ENCODE results near the gene DMPK. TPM values are rescaled to one million over a fixed set of nuclear protein-coding genes. Genes with fewer than 3 reads are reported as not detected.
"Not testable (repeated sequence)": the region's sequence is repeated elsewhere in the genome, so short reads cannot be mapped to it uniquely, and the experiment has no call there.

The DMPK gene
- total RNA-seq, 1 donor from 2014 or later = 16.9 TPM

DNA sequence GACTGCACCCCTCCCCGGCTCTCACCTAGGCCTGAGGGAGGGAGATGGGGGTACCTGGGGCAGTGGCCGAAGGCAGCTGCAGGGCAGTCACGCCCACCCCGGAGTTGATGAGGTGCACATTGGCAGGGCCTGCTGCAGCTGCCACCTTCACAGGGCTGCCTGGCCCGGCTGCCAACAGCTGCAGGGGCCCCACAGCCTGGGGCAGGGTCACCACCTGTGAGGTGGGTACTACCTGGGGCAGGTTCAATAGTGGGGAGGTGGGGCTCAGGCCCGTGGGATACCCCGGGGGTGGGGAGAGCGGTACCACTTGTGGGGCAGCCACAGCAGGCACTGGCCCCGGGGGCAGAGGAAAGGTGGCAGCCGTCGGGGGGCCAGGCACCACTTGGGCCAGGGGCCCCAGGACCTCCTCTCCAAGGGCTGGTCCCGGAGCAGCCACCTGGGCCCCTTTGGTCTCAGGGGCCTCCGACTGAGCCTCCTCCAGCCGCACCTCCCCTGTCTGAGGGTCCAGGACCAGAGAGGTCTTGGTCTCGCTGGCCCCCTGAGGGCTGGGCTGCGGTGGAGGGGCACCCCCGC, 15.9 kb downstream of the DMPK start:
- H3K4me3 Mint-ChIP-seq = no peak overlapping the region
- no peak for DNase-seq
- H3K27ac Mint-ChIP-seq = no peak overlapping the region
- peaks cover 20% of the 10 kb centered on the region for H3K27me3 Mint-ChIP-seq
- intact Hi-C loops (cut with micrococcal nuclease) = no loop called here
- H3K4me1 Mint-ChIP-seq = peaks cover 12% of the 10 kb centered on the region
- H3K36me3 Mint-ChIP-seq (ENCODE audit: low read depth) = no peaks in the 10 kb centered on the region
- no peaks in the 10 kb centered on the region for H3K9me3 Mint-ChIP-seq

DNA sequence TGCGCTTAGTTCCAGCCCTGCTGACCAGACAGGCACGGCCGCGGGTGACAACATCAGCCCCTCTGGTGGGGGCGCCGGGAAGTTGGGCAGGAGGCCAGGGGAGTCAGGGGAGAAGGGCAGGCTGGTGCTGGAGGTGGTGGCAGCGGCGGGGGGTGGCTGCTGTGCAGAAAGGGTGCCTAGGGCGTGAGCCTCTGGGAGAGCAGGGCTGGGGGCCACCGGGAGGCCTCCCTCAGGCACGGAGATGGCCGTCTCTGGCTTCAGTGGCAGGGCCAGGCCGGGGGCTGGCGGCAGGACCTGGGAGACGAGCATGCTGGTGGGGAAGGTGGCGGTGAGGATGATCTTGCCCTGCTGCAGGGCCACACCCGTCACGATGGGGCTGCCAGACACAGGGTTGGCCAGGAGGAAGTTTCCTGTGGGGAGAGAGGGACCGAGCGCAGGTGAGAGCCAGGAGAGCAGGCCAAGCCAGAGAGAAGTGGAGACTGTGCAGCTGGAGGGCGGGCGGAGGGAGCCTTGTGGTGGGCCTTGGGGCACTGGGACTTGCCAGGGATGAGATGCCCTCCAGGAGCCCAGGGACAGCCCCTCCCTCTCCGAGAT, 16.5 kb downstream of the DMPK start:
- H3K4me3 Mint-ChIP-seq = peak overlapping the region; percentile 44
- no peak for DNase-seq
- H3K27ac Mint-ChIP-seq = no peak overlapping the region
- peaks cover 8% of the 10 kb centered on the region for H3K4me1 Mint-ChIP-seq
- peaks cover 16% of the 10 kb centered on the region for H3K27me3 Mint-ChIP-seq
- intact Hi-C loops (cut with micrococcal nuclease) = no loop called here
- no peaks in the 10 kb centered on the region for H3K36me3 Mint-ChIP-seq (ENCODE audit: low read depth)
- H3K9me3 Mint-ChIP-seq = no peaks in the 10 kb centered on the region

DNA sequence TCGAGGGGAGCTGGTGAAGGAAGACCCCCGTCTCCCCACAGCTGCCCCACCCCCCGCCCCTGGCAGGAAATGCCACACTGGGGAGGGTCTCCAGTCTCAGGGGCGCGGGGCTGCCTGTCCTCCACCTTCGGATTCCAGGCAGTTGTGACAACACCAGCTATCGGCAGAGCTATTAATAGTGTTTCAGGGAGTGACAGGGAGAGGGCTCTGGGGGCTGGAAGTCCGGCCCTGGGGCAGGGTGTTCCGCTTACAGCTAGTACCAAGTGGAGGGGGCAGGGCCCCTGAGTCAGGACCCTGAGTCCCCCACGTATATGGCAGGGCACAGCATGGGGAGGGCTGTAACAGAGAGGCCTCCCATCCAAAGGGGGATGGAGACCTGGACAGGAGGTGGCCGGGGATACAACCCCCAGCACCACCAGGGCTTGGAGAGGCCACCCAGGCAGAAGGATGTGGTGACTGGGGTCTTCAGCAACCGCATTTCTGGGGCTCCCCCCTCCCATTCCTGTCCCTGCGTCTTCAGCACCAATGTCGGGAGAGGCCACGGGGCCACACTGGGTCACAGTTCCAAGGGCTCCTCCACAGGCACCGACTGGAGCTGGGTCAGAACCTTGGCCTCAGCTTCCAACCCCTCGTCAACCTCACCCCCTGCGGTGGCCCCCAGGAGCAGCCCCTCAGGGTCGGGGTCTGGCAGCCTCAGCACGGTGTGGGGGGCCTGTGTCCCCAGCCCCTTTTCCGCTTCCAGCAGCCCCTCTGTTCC, 17.2 kb downstream of the DMPK start:
- peaks cover 6% of the 10 kb centered on the region for H3K4me1 Mint-ChIP-seq
- no peak for DNase-seq
- intact Hi-C loops (cut with micrococcal nuclease) = no loop called here
- no peaks in the 10 kb centered on the region for H3K9me3 Mint-ChIP-seq
- no peaks in the 10 kb centered on the region for H3K36me3 Mint-ChIP-seq (ENCODE audit: low read depth)
- peaks cover 14% of the 10 kb centered on the region for H3K27me3 Mint-ChIP-seq
- no peak overlapping the region for H3K27ac Mint-ChIP-seq
- no peak overlapping the region for H3K4me3 Mint-ChIP-seq

DNA sequence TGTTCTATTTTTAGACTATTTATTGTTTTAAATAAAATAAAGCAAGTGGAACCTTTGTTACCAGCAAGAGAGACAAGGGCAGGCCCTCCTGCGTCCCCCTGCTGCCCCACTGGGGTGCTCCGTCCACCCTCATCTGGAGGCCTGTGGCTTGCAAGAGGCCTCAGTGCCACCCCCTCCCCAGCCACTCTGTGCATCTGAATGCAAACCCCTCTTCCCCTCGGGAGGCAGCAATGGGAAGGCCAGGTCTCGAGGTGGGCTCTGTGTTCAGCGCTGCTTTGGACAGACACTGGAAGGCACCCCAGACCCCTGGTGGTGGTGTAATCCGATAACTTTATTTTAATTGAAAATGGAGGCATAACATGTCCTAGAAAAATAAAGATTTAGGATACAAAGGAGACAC, 17.8 kb downstream of the DMPK start:
- intact Hi-C loops (cut with micrococcal nuclease) = no loop called here
- Mint-ChIP-seq H3K27ac (no peak overlapping the region), H3K36me3 (ENCODE audit: low read depth) (no peaks in the 10 kb centered on the region), H3K9me3 (no peaks in the 10 kb centered on the region), H3K4me1 (peaks cover 3% of the 10 kb centered on the region), H3K27me3 (peaks cover 14% of the 10 kb centered on the region), H3K4me3 (no peak overlapping the region)
- DNase-seq = no peak

DNA sequence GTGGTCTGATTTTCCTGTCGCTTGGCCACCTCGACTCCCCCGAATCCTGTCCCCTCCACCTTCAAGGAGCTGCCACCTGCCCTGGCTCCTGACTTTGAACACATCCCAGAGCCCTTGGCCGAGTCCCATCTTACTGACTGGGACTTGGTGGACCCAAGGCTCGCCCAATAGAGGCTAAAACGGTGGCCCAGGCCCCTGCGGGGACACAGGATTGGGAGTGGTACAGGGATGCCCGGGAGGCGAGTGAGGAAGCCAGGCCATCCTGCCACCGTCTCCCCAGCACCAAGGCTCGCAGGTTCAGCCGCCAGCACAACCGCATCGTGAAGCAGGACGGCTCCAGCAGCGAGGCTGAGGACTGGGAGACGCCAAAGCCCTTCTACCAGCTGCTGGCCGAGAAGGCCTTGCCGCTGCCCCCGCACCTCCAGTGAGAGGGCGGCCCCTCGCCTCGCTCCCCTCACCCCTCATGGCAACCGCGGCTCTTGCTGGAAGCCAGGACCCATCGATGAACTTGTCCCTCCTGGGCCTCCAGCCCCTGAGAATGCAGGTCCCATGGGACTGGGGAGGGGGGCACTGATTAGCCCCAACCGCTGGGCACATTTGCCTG, 18.5 kb downstream of the DMPK start:
- Mint-ChIP-seq H3K9me3 (no peaks in the 10 kb centered on the region), H3K36me3 (ENCODE audit: low read depth) (no peaks in the 10 kb centered on the region)

DNA sequence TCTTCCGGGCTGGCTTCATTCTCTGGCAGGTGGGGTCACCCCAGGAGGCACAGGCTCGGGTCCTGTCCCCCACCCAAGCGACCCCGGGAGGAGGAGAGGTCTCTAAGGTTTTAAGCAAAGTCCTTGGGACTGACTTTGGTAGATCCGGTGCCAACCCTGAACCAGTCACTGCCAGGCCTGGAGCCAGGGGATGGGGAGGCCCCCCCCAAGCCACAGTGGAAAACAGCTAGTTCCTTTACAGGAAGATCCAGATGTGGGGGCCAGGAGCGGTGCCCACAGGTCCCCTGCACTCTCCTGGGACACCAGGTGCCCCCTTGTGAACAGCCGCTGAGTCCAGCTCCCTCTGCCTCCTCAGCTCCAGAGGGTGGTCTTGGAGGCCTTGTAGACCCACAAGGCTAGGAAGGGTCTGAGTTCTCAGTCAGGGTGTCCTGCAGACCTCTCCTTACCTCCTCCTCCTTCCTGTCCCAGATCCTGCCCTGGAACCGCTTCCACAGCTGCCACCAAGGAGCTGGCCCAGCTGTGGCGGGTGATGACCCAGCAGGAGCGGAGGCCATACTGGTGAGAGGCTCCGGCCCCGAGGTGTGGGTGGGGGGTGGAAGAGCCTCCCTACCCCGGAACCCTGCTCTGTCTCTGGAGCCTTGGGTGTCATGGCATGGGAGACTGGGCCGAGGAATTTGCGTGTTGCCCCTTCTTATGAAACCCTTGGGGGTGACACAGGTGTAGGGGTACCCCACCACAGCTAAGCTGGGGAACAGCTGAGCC, 19.2 kb downstream of the DMPK start:
- no peaks in the 10 kb centered on the region for H3K36me3 Mint-ChIP-seq (ENCODE audit: low read depth)
- H3K4me3 Mint-ChIP-seq = no peak overlapping the region
- intact Hi-C loops (cut with micrococcal nuclease) = no loop called here
- no peaks in the 10 kb centered on the region for H3K4me1 Mint-ChIP-seq
- no peak for DNase-seq
- no peak overlapping the region for H3K27ac Mint-ChIP-seq
- H3K27me3 Mint-ChIP-seq = peaks cover 11% of the 10 kb centered on the region
- no peaks in the 10 kb centered on the region for H3K9me3 Mint-ChIP-seq

More for the DNA sequence above, 18.5 kb downstream of the DMPK start:
- Mint-ChIP-seq H3K27me3 (peaks cover 12% of the 10 kb centered on the region), H3K4me1 (peaks cover under 1% of the 10 kb centered on the region), H3K4me3 (no peak overlapping the region), H3K27ac (no peak overlapping the region)
- DNase-seq = no peak
- intact Hi-C loops (cut with micrococcal nuclease) = no loop called here

DNA sequence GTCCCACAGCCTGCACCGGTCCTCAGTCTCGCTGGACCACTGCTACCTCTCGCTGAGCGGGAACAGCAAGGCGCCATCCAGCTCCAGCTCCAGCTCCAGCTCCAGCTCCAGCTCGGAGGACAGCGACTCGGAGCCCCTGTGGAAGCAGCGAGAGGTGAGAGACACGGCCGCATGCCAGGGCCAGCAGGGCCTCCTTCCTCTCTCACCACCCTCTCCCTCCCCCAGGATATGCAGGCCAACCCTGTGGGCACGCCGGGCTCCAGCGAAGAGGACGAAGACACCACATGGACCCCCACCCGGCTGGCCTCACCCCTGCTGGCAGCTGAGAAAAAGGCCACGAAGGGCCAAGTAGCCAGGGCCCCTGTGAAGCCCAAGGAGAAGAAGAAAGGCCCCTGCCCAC, 20.6 kb downstream of the DMPK start:
- intact Hi-C loops (cut with micrococcal nuclease) = no loop called here
- Mint-ChIP-seq H3K36me3 (ENCODE audit: low read depth) (no peaks in the 10 kb centered on the region), H3K4me1 (no peaks in the 10 kb centered on the region), H3K4me3 (no peak overlapping the region), H3K27me3 (peaks cover 8% of the 10 kb centered on the region), H3K27ac (no peak overlapping the region), H3K9me3 (no peaks in the 10 kb centered on the region)
- DNase-seq = no peak

DNA sequence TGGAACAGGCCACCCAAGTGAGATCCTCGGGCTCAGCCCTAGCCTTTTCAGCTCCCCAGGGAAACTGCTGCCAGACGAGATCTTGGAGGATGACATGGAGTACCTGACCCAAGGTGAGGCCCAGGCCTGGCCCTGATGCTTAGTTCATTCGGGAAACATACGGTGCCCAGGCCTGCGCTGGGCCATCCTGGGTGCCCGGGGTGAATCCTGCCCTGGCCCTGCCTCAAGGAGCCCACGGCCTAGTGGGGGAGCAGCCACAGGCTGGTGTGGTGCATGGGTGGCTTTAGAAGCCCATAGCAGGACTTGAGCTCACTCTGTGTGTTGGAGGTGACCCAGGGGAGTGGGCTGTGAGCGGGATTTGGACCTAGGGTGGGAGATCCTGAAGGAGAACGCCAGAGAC, 23.4 kb downstream of the DMPK start:
- Mint-ChIP-seq H3K4me1 (no peaks in the 10 kb centered on the region), H3K4me3 (no peak overlapping the region), H3K36me3 (ENCODE audit: low read depth) (no peaks in the 10 kb centered on the region), H3K27me3 (peaks cover 3% of the 10 kb centered on the region), H3K27ac (no peak overlapping the region), H3K9me3 (no peaks in the 10 kb centered on the region)
- intact Hi-C loops (cut with micrococcal nuclease) = no loop called here
- no peak for DNase-seq

DNA sequence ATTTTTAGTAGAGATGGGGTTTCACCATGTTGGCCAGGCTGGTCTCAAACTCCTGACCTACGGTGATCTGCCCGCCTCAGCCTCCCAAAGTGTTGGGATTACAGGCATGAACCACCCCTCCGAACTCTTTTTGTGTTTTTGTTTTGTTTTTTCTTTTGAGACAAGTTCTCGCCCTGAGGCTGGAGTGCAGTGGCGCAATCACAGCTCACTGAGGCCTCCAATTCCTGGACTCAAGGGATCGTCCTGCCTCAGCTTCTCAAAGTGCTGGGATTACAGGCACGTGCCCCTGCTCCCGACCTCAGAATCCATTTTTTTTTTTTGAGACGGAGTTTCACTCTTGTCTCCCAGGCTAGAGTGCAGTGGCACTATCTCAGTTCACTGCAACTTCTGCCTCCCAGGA, 24.6 kb downstream of the DMPK start:
- DNase-seq = no peak
- H3K36me3 Mint-ChIP-seq (ENCODE audit: low read depth) = no peaks in the 10 kb centered on the region
- no peaks in the 10 kb centered on the region for H3K4me1 Mint-ChIP-seq
- intact Hi-C loops (cut with micrococcal nuclease) = no loop called here
- no peaks in the 10 kb centered on the region for H3K9me3 Mint-ChIP-seq
- no peak overlapping the region for H3K4me3 Mint-ChIP-seq
- no peak overlapping the region for H3K27ac Mint-ChIP-seq
- peaks cover 2% of the 10 kb centered on the region for H3K27me3 Mint-ChIP-seq

DNA sequence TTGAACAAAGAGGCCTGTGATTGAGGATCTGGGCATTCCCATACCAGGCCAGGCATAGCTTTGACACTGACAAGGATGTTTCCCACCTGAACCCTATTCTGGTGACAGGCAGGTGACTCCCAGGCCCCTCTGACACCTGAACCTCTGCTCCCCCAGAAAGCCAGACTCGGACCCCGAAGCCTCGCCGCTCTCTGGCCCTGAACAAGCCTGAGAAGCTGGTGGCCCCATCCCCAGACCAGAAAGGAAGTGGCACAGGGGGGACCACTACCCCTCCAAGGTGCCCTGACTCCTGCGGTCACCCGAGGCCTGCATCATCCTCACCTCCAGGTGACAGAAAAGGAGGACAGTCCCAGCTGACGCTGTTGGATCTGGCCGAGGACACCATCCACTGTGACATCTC, 28.0 kb downstream of the DMPK start:
- no peak overlapping the region for H3K27ac Mint-ChIP-seq
- intact Hi-C loops (cut with micrococcal nuclease) = no loop called here
- no peak for DNase-seq
- no peaks in the 10 kb centered on the region for H3K4me1 Mint-ChIP-seq
- no peak overlapping the region for H3K4me3 Mint-ChIP-seq
- H3K9me3 Mint-ChIP-seq = no peaks in the 10 kb centered on the region
- no peaks in the 10 kb centered on the region for H3K27me3 Mint-ChIP-seq
- H3K36me3 Mint-ChIP-seq (ENCODE audit: low read depth) = no peaks in the 10 kb centered on the region

DNA sequence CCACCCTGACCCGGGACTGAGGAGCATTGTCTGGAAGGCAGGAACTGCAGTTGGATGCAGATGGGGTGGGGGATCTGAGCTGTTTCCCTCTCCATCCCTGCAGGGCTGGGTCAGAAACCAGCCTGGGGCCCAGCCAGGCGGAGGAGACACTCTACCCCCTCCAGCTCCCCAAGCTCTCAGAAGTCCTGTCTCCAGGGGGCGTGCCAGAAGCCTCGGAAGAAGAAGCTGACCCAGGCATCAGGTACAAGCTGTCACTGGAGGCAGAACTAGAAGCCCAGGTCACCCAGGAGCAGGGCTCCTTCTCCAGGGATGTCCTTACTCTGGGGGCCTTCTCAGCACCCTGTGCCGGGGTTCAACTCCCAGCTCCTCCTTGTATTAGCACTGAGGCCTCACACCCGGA, 28.7 kb downstream of the DMPK start:
- no peak for DNase-seq
- H3K4me3 Mint-ChIP-seq = no peak overlapping the region
- H3K27me3 Mint-ChIP-seq = no peaks in the 10 kb centered on the region
- no peak overlapping the region for H3K27ac Mint-ChIP-seq
- intact Hi-C loops (cut with micrococcal nuclease) = no loop called here
- H3K4me1 Mint-ChIP-seq = no peaks in the 10 kb centered on the region
- no peaks in the 10 kb centered on the region for H3K36me3 Mint-ChIP-seq (ENCODE audit: low read depth)
- H3K9me3 Mint-ChIP-seq = no peaks in the 10 kb centered on the region

DNA sequence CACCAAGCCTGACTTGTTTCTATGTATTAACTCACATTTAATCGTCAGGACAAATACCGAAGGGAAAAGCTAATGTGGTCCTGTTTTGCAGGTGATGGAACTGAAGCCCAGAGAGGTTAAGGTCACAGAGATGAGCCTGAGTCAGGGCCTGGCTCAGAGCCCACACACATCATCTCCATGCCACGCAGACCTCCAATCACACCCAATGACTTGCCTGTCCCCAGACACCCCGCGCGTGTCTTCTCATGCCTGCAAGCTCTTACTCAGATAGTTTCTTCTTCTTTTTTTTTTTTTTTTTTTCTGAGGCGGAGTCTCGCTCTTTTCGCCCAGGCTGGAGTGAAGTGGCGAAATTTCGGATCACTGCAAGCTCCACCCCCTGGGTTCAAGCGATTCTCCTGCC, 29.7 kb downstream of the DMPK start:
- no peak overlapping the region for H3K4me3 Mint-ChIP-seq
- H3K27me3 Mint-ChIP-seq = peaks cover under 1% of the 10 kb centered on the region
- H3K27ac Mint-ChIP-seq = no peak overlapping the region
- no peaks in the 10 kb centered on the region for H3K4me1 Mint-ChIP-seq
- intact Hi-C loops (cut with micrococcal nuclease) = no loop called here
- no peaks in the 10 kb centered on the region for H3K36me3 Mint-ChIP-seq (ENCODE audit: low read depth)
- no peaks in the 10 kb centered on the region for H3K9me3 Mint-ChIP-seq
- DNase-seq = no peak

DNA sequence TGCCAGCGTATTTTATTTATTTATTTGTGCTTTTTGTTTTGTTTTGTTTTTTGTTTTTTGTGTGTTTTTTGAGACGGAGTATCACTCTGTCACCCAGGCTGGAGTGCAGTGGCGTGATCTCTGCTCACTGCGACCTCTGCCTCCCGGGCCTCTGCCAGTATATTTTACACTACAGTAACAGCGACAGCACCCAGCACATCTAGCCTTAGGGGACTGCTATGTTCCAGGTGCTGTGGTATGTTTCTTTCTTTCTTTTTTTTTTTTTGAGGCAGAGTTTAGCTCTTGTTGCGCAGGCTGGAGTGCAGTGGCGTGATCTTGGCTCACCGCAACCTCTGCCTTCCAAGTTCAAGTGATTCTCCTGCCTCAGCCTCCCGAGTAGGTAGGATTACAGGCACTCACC, 30.8 kb downstream of the DMPK start:
- H3K27ac Mint-ChIP-seq; DNase-seq; intact Hi-C loops (cut with micrococcal nuclease); H3K9me3 Mint-ChIP-seq; H3K36me3 Mint-ChIP-seq (ENCODE audit: low read depth); H3K4me1 Mint-ChIP-seq; H3K27me3 Mint-ChIP-seq; H3K4me3 Mint-ChIP-seq: not testable (repeated sequence)

DNA sequence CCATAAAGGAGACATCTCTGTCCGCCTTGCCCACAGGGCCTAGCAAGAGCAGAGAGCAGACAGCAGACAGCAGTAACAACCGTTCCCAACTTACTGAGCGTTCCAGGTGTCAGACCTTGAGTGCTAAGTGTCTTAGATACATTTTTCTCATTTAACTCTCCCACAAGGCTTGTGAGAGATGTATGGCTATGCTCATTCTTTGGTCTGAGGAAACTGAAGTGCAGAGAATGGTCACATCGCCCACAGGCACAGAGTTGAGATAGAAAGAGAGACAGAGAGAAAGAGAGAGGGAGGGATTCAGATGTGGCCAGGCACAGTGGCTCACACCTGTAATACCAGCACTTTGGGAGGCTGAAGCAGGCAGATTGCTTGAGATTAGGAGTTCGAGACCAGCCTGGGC, 34.8 kb downstream of the DMPK start:
- no peak for DNase-seq
- Mint-ChIP-seq H3K9me3 (no peaks in the 10 kb centered on the region), H3K27me3 (peaks cover 18% of the 10 kb centered on the region), H3K4me3 (no peak overlapping the region), H3K36me3 (ENCODE audit: low read depth) (no peaks in the 10 kb centered on the region), H3K4me1 (no peaks in the 10 kb centered on the region), H3K27ac (no peak overlapping the region)
- intact Hi-C loops (cut with micrococcal nuclease) = no loop called here
